ENCODE results near the gene TAPT1. TPM values are rescaled to one million over a fixed set of nuclear protein-coding genes. Genes with fewer than 3 reads are reported as not detected.

TAPT1 gene
- total and polyA plus RNA-seq, 9 of the 15 experiments (the other 6 are each of a cell fraction or from before 2014, with no cell fraction given), result 1.6 to 36.7 (median 20.7) TPM

GRCh38 chr4:16171831-16172230 lies 54.4 kb downstream of the TAPT1 start:
- no TSS peak for BruUV-seq (replicated peaks)
- Histone ChIP-seq H2AFZ (ENCODE audit: low read depth, low read length) (no peak overlapping the region), H3K27me3 (ENCODE audit: control insufficient read depth in 2 of 2, insufficient read depth in 2 of 2, low read length in 2 of 2) (no peaks in the 10 kb centered on the region), H3K9me1 (ENCODE audit: control insufficient read depth, insufficient read depth, low read length) (no peaks in the 10 kb centered on the region), H3K4me1 (replicated peaks in 1 of 2; ENCODE audit: control insufficient read depth in 2 of 2, insufficient read depth in 2 of 2, low read length in 2 of 2) (no peaks in the 10 kb centered on the region), H3K4me3 (no peak overlapping the region), H3K27ac (ENCODE audit: extremely low read depth, low read depth, low read length) (no peak overlapping the region), H3K79me2 (ENCODE audit: control insufficient read depth, insufficient read depth, low read length) (no peaks in the 10 kb centered on the region), H3K9me3 (replicated peaks; ENCODE audit: control insufficient read depth, insufficient read depth, low read depth, low read length) (no peaks in the 10 kb centered on the region), H3K9ac (ENCODE audit: insufficient read depth in 1 of 2, low read depth in 2 of 2, low read length in 2 of 2) (no peak overlapping the region), H4K20me1 (replicated peaks; ENCODE audit: control insufficient read depth, insufficient read depth, low read length) (no peaks in the 10 kb centered on the region), H3K4me2 (ENCODE audit: insufficient read depth, low read length) (no peak overlapping the region), H3K36me3 (ENCODE audit: control insufficient read depth, insufficient read depth, low read length) (peaks cover 50% of the 10 kb centered on the region; the same call in 2 of the 3 replicates)
- in situ Hi-C loops (cut with MboI) (no loop called here), intact Hi-C loops (cut with micrococcal nuclease) (no loop called here)
- DNase-seq (ENCODE audit: extremely low read depth in 1 of 4, low spot score in 3 of 4) (no peak), FAIRE-seq (no peak), ATAC-seq (no peak)
- ChIA-PET CTCF (ENCODE audit: low intra/inter-chr PET ratio) (no interaction called here), POLR2A (interaction anchor here (0.5 kb wide), 1 partner anchor 10 kb away, joined by 3 read pairs; no protein-coding TSS in a partner anchor)
- WGBS (ENCODE audit: insufficient coverage, low coverage, missing lambda C conversion rate), result 97% methylated on average over 7 of the region's 7 CpGs
- TF ChIP-seq ILK (tag; IDR thresholded peaks at IDR 0.05; ENCODE audit: borderline replicate concordance, low read depth), result no peak
- TF ChIP-seq ZBTB11 (CRISPR knock-in tag; IDR thresholded peaks at IDR 0.05), result no peak
- no peak for TF ChIP-seq PCBP2 (IDR thresholded peaks at IDR 0.05; ENCODE audit: low read depth, low read length, poor library complexity, severe bottlenecking)

Data from K562 (cell line).